Activated gamma-delta T cell (primary cell): Measurements from ENCODE around the gene PPIL4.

Experiments
- DNase-seq: peaks from one replicate; lab custom pipeline; 2025; lab: John Stamatoyannopoulos, UW

The PPIL4 gene

DNA sequence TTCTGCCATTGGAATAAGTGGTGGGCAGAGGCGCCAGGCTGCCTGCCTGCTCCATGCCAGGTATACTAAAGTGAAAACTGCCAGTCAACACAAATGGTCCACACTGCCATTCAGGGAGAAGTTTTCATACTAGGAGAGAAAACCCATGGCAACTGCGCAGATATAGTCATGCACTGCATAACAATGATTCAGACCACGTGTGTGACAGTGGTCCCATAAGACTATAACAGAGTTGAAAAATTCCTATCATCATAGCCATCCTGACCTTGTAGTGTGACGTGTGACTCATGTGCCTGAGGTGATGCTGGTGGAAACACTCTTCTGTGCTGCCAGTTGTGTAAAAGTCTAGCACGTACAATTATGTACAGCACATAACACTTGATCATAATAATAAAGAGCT, 86.1 kb downstream of the PPIL4 start:
- DNase-seq = no peak

DNA sequence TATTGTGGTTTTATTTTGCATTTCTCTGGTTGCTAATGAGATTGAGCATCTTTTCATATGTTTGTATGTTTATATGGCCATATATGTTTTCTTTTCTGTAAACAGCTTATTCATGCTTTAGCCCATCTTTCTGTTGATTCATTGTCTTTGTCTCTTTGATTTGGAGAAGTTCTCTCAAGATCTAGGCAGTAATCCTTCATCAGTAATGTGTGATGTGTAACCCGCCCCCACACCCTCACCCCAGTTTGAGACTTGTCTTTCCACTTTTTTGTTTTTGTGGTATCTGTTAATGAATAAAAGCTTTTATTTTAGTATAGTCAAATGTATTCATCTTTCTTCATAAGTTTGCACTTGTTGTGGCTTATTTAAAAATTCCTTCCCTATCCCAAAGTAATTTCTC, 87.0 kb downstream of the PPIL4 start:
- DNase-seq = no peak

DNA sequence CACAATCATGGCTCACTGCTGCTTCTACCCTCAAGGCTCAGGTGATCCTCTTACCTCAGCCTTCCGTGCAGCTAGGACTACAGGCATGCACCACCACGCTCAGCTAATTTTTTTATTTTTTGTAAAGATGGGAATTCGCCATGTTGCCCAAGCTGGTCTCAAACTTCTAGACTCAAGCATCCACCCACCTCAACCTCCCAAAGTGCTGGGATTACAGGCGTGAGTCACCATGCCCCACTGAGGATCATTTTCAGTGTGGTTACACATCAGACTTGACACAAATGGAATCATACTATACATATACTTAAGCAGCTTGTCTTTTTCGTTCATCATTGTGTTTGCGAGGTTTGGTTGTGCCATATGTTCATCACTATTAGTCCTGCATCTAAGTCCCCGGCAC, 87.6 kb downstream of the PPIL4 start:
- no peak for DNase-seq

DNA sequence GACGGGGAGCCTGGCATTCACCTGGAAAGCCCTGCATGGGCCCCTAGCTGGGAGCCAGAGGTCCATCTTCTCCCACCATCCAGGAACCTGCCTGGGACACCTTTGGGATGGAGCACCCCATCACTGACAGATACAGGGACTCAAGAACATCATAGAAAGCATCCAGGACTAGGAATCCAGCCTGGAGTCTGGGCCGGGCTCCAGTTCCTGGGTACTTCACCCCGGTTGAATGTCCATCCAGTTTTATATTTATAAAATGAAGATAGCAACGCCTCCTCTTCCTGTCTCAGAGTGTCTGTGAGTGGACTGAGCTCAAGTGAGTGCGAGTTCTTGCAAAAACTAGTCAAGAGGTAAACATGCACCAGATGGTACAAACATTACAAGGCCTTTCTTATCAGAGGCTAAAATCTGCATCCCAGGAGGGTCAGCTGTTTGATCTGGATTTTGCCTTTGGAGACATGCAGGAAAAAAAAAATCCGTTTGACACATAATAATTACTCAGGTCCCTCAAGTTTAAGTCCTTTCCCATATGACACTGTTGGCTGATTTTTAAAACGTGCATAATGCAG, 88.4 kb downstream of the PPIL4 start:
- DNase-seq = no peak

DNA sequence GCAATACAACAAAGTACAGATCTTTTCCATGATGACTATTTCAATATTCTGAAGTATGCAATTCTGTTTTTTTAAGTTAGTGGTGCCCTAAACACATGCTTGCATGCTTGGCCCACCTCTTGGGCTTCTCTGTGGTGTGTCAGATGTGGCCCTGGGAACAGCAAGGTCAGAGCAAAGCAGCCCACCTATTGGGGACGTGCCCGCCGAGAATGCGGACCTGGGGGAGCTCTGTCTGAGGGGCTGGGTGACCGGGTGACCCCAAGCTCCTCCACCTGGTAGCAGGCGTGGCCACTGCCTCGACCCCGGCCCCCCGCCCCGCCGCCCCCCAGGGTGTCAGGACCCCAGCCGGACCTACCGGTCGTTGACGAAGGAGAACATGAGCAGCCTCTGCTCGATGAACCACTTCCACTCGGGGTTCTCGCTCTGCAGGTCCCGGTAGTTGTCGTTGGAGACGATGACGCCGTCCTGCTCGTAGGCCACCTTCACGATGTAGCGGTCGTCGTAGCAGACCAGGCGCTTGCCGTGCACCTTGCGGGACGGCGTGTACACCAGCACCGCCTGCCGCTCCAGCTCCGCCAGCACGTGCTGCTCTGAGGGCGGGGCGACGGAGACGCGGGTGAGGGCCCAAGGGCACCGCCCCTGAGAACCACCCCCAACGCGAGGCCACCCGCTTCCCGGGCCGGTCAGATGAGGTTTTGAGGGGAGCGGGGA, 89.4 kb downstream of the PPIL4 start:
- no peak for DNase-seq

DNA sequence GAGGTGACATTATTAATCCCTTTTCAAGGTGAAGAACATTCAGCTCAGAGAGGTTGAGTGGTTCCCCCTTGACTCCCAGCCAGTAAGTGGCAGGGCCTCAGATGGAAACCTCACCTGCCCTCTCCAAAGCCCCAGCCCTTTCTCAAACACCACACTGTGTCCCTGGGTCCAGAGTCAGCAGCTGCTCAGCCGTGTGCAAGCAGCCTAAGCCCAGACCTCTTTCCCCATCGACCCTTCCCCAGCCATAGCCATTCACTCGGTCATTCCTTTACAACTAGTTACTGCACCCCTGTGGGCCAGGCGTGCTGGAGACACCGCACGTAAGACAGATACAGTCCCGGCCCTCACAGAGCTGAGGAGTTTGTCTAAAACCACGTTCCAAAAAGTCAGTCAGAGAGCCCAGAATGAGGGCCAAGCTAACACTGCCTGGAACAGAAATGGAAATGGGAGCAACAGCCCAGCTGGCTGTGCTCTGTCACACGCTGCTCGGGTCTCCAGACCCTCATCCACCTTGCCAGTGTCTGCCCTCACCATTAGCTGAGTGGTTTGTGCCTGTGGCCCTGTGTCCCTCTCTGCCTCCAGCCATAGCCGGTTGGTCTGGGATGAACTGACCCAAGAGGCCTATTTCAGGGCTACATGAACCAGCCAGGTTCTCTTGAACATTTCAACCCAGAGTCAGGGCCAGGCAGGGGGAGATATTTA, 90.7 kb downstream of the PPIL4 start:
- DNase-seq = no peak
